ENCODE measurements around the gene RBMS1. TPM values are rescaled to one million over a fixed set of nuclear protein-coding genes. Genes with fewer than 3 reads are reported as not detected.

The RBMS1 gene
- total RNA-seq, 1 experiment from 2014 or later, result 77.5 TPM

DNA sequence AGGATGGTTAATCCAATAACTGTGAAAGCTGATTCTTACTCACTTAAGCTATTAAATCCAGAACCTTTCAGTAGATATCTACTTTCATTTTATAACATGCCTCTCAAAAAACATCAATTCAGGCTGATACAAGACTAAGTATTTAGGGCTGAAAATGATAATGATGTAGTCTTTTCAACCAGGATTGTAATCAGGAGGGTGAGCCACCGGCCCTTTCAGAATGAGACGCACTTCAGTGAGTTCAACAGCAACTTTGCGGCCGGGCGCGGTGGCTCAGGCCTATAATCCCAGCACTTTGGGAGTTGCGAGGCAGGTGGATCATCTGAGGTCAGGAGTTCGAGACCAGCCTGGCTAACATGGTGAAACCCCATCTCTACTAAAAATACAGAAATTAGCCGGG lies 30.4 kb downstream of the RBMS1 start:
- H3K9ac ChIP-seq (ENCODE audit: extremely low read depth, insufficient read length, low read length), result no peak overlapping the region
- Mint-ChIP-seq H3K4me1 (peaks cover 10 to 13% of the 10 kb centered on the region in 2 experiments), H3K36me3 (ENCODE audit: insufficient read depth in 1 of 3, low read depth in 3 of 3) (no peaks in the 10 kb centered on the region; a peak in 1 of 7 replicates), H3K27ac (no peak overlapping the region), H3K27me3 (ENCODE audit: low read depth) (no peaks in the 10 kb centered on the region), H3K4me3 (no peak overlapping the region), H3K9me3 (no peaks in the 10 kb centered on the region)
- no peak overlapping the region for H3T11ph ChIP-seq (ENCODE audit: low read length)
- H3K4me2 ChIP-seq (ENCODE audit: insufficient read depth, insufficient read length, low read length), result no peak overlapping the region
- H4K5ac ChIP-seq (ENCODE audit: insufficient read length, low read depth, low read length), result no peak overlapping the region
- DNase-seq, result no peak
- no peaks in the 10 kb centered on the region for H3K23me2 ChIP-seq (ENCODE audit: insufficient read length, low read depth, low read length, poor library complexity, severe bottlenecking)
- no peak overlapping the region for H3K56ac ChIP-seq (ENCODE audit: insufficient read length, low read depth, low read length)
- H3K79me2 ChIP-seq (ENCODE audit: insufficient read depth, low read length), result peaks cover 3% of the 10 kb centered on the region; the same call in 1 of the 2 replicates
- no peak overlapping the region for H2BK20ac ChIP-seq (ENCODE audit: low read depth, low read length, poor library complexity, severe bottlenecking)
- no peaks in the 10 kb centered on the region for H3K79me1 ChIP-seq (ENCODE audit: insufficient read depth, low read depth, low read length, poor library complexity, severe bottlenecking)
- 0 out of 2 replicates have a peak, but pooled peaks cover 2% of the 10 kb centered on the region for H3K4me1 ChIP-seq (ENCODE audit: insufficient read depth, low read length)
- no peaks in the 10 kb centered on the region for H4K20me1 ChIP-seq (ENCODE audit: control insufficient read depth, insufficient read depth, insufficient read length)
- H2BK5ac ChIP-seq (ENCODE audit: insufficient read length, low read length), result no peak overlapping the region
- H4K8ac ChIP-seq (replicated peaks; ENCODE audit: insufficient read length, low read depth, low read length), result no peak overlapping the region
- no peak overlapping the region for H3K23ac ChIP-seq (ENCODE audit: insufficient read length, low read depth, low read length)
- H3K4ac ChIP-seq (ENCODE audit: low read depth, low read length), result no peak overlapping the region
- H2AFZ ChIP-seq (ENCODE audit: low read length), result no peak overlapping the region
- H3K18ac ChIP-seq (ENCODE audit: insufficient read length, low read depth, low read length), result no peak overlapping the region
- TF ChIP-seq, protein P1, sequence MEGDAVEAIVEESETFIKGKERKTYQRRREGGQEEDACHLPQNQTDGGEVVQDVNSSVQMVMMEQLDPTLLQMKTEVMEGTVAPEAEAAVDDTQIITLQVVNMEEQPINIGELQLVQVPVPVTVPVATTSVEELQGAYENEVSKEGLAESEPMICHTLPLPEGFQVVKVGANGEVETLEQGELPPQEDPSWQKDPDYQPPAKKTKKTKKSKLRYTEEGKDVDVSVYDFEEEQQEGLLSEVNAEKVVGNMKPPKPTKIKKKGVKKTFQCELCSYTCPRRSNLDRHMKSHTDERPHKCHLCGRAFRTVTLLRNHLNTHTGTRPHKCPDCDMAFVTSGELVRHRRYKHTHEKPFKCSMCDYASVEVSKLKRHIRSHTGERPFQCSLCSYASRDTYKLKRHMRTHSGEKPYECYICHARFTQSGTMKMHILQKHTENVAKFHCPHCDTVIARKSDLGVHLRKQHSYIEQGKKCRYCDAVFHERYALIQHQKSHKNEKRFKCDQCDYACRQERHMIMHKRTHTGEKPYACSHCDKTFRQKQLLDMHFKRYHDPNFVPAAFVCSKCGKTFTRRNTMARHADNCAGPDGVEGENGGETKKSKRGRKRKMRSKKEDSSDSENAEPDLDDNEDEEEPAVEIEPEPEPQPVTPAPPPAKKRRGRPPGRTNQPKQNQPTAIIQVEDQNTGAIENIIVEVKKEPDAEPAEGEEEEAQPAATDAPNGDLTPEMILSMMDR (conservative IDR thresholded peaks at IDR 0.05), result no peak
- no peaks in the 10 kb centered on the region for H3K27me3 ChIP-seq (ENCODE audit: insufficient read depth, low read length)
- no peak overlapping the region for H3K27ac ChIP-seq (ENCODE audit: insufficient read length, low read depth, low read length)
- no peak overlapping the region for H2BK15ac ChIP-seq (ENCODE audit: low read depth, low read length)
- H3K9me3 ChIP-seq (ENCODE audit: control insufficient read depth, low read depth, low read length), result no peaks in the 10 kb centered on the region
- no peak overlapping the region for H2BK12ac ChIP-seq (ENCODE audit: insufficient read length, low read depth, low read length)
- no peak overlapping the region for H2AK5ac ChIP-seq (ENCODE audit: insufficient read length, low read length)
- no peak overlapping the region for H3K14ac ChIP-seq (ENCODE audit: insufficient read depth, low read length)
- no peak overlapping the region for H4K91ac ChIP-seq (ENCODE audit: insufficient read length, low read depth, low read length)
- no CpG with 5 or more reads among the region's 9 CpGs for WGBS (ENCODE audit: extremely low coverage, insufficient read length, low lambda C conversion rate)
- no peak overlapping the region for H2BK120ac ChIP-seq (ENCODE audit: low read depth, low read length, poor library complexity, severe bottlenecking)

All from H9 (cell line).